Measurements from ENCODE around the gene SOD3.

Gene SOD3

DNA sequence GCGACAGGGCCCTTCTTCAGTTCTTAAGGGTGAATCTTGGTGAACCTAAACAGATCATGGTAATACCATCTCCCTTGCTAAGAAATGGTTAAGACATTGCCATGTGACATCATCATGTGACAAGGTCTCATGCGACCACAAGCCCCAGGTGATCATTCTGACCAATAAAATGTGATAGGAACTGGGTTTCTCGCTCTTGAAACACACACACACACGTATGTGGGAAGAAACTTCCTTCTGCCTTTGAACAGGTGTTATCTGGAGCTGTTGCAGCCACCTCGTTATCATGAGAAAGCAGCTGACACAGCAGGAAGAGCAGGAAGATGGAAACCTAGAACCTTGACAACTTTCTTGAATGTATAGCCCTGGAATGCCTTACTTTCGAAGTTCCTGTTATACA is 10.2 kb downstream of the SOD3 start:
- DNase-seq = no peak

DNA sequence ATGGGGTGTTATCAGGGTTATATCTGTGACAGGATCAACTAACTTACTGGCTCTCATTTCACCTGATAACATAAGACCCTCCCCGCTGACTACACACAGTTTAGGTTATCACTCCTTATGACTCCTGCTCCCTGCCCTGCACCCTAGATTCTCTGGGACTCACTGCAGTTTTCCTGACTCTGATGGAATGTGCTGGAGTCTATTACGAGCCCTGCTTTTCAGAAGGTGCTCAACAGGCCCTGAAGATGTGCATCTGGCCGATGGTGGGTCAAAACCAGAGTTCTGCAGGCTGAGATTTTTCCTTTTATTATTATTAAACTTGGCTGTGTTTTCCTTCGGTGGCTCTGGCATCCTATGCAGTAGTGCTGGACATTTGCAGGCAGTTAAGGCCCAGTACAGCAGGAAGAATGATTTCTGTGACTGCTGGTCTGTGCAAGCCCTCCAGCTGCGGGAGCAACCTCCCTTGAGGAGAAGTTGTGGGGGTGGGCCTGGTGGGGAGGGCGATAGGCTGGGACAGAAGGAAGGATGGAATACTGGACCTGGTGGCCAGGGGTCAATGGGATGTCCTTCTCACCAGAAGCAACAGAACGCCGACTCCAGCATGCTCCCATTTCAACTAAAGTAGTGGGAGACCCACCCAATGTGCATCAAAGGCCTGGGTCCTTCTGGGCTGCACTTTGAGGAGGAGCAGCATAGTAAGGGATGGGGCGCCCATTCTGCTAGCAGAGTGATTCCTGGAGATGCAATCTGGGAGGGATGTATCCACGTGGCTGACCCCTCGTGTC is 11.0 kb downstream of the SOD3 start:
- DNase-seq = no peak

DNA sequence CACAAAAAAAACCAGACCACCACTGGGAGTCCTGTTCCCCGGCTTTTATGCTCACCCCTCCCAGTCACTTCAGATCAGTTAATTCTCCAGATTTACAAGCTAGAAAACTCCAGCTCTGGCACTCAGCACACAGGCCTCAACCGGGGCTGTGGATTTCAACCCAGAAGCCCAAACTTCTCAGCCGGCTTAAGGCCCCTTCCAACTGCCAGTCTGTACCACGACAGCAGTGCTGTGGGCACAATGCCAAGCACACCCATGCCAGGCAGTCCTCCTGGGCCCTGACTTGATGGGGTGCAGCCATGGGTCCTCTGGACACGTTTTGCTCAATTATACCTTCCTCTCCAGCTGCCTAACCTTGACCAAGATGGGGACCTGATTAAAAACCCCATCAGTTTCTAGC is 12.2 kb downstream of the SOD3 start:
- DNase-seq = no peak

DNA sequence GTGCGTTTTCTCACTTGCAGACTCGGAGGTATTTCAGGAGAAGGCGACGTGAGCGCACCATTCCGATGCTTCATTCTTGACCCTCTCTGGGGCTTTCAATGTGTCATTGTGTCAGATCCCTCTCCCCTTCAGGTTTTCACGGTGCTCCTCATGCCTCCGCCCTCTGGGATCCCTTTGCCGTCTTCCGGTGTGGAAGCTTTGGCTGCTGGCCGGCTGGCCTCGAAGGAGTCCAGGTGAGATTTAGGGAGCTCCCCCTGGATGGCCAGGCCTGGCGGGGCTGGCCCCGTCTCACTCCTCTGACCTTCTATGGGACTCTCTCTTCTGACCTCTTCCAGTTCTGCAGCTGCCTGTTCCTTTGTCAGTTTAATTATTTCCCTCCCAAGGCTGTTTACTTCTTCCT is 12.9 kb downstream of the SOD3 start:
- DNase-seq = no peak

DNA sequence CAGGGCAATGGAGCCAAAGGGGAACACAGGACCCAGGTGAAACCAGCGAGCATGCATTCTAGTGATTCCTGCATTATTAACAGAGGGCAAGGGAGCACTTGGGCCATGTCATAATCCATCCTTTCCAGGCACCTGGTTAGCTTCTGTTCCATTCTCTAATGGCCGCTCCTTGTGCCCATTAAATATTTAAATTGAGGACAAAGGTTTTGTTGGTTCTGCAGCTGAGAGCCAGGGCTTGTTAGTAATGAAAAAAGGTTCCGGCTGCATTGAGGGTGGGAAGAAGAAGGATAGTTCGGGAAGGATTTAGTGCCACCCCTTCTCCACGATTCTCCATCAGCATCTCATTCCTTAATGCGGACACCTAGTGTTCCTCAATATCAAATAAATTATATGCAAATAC is 13.6 kb downstream of the SOD3 start:
- DNase-seq = no peak

DNA sequence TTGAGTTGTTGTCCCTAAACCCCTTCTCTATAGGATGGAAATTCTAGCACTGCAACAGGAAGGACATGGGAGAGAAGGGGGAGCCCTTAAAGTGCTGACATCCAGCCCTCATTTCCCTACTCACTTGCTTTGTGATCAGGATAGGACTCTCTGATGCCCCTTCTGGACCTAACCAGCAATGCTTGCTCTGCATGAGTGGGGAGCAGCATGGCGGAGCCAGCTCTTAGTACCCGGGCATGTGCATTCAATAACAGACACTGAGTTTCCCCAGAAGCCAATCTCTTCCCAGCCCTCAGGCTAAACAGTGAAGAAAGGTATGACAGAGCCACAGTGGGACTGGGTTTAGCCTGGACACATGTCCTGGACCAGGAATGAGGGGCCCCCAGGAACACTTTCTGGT is 14.0 kb downstream of the SOD3 start:
- no peak for DNase-seq

DNA sequence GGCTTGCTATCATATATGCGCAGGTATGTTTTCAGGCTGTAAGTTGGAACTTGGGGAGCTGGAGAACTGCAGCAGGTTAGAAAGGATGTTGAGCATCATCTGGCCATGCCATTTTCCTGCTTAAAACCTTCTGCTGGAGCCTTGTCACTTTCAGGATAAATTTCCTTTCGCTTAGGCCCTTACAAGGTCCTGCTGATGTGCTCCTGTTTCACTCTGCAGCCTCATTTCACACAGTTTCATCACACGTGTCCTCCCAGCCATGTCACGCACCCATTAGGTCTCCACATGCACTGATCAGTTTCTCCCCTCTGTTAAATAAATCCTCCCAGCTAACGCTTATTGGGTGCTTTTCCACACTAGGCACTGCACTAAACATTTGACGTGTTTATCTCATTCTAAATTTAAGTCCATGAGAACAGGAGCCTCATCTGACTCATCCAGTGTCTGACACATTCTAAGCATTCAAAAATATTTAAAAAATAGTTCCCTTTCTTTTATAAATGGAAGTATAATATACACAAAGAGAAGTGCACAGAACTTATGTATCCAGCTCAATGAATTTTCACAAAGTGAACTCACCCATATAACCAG is 14.5 kb downstream of the SOD3 start:
- no peak for DNase-seq

DNA sequence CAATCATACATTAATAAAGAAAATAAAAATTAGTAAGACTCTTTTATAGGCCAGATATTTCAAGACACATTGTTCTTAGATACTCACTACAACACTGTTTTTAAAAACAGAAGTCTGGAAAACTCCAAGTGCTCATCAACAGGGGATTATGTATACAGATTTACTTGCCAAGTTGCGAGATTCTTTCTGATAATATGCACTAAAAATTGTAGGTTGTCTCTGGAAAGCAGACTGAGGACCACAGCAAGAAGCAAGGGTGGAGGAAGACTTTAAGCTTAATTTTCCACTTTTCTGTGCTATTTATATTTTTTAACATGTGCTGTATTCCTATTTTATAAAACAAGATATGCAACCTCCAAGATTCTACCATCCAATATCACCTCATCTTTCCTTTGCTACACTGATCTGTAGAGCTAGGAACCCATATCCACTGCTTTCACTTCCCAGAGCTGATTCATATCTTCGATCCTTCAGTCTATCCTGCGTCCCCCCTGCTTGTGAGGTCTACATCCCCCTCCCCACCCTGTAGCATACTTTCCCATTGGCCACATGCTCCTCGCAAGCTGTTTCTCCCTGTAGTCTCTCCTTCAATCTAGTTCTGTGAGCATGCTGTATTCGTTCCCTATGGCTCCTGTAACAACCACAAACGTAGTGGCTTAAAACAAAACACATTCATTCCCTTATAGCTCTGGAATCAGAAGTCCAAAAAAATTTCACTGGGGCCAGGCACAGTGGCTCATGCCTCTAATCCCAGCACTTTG is 15.7 kb downstream of the SOD3 start:
- DNase-seq = no peak

DNA sequence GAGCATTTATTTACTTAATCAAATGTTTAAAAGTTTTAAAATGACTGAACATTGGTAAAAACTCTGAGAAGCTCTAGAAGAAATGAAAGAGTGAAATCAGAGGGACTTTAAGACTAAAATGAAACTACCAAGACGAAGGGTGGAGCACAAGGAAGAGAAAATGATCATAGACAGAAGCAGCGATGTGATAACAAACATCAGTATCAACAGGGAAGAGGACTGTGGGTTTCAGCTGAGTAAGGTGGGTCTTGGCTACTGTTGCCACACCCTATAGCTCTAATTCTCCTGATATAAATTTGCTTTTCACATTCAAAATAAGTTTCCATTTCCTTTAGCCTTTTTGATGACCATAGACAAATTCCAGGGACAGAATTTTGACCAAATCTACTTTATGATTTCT is 18.4 kb downstream of the SOD3 start:
- DNase-seq = no peak

DNA sequence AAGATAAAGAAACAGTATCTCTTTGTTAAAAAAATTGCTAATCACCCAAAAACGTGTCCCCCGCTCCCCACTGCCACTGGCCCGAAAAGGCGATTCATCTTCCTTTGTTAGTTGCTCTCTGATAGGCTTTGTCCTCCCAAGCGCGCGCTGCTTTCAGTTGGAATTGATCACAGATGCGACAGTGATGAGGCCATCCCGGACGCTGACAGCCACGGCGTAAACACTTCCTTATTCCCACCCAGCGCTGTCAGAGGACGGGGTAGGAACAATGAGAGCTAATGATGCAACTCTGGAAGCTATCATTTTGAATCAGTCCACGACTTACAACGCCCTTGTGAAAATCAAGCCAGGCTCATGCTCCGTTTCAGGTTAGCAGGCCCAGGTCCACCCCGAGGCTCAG is 21.4 kb downstream of the SOD3 start:
- DNase-seq = no peak

DNA sequence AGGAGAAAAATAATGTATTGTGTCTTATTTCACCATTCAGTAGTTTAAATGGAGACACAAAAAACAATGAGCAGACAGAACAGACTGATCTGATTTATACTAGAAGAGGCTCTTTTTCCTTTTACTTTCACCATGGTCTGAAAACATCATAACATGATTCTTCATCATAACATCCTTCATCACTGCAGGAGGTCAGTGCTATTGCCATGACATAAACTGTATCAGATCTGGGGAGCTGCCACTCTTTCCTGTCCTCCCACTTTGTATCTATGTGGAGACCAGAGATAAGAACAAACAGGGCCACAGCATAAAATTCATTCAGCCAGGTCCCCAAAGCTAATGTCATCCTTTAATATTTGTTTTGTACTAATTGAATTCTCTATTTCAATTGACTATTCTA is 25.2 kb downstream of the SOD3 start:
- DNase-seq = no peak

DNA sequence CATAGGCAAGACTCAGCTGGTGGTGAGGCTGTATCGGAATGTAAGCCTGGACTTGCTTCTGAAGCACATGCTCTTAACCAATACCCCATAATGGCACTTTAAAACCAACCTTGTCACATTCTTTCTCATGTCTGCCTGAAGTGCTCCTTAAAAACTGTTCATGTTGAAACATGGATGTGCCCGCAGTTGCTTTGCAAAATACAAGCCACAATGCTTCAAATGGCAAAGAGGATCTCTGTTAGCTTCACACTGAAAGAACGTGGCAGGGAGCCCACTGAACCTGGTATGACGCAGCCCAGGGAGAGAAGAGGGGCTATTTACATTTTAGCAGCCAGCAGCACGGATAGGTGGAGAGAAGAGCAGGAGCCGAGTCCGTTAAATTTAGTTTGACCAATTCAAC is 29.3 kb downstream of the SOD3 start:
- no peak for DNase-seq

DNA sequence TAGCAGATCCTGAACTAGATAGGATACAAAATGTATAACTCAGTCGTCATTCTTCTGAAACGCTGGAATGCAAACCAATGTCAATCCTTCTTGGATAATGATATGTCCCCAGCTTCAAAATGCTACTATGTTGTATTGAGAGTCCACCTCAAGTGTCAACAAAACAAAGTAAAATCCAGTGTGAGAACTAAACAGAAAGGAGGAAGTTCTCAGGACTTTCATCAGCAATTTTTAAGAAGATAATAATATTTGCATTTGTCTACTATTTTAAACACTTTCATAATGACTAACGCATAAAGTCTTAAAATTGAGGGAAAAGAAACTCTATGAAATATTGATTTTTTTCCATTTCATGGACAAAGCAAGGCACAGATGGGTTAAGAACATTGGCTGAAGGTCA is 36.3 kb downstream of the SOD3 start:
- no peak for DNase-seq

DNA sequence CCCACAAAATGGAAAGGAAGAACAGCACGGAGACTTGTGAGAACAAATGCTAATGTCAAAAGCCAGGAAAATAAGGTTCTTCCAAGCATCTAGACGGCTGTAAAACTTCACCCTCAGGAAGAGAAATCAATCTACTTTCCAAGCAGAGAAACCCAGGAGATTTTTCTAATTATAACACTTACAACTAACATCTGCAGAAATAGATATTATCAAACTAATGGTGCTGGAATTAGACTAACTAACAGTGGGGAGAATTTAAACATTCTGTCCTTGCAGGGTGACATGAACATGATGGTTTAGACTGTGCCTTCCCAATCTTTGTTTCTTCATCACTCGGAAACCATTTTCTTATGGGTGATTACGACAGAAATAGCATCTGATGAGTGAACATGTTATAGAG is 40.3 kb downstream of the SOD3 start:
- DNase-seq = no peak

DNA sequence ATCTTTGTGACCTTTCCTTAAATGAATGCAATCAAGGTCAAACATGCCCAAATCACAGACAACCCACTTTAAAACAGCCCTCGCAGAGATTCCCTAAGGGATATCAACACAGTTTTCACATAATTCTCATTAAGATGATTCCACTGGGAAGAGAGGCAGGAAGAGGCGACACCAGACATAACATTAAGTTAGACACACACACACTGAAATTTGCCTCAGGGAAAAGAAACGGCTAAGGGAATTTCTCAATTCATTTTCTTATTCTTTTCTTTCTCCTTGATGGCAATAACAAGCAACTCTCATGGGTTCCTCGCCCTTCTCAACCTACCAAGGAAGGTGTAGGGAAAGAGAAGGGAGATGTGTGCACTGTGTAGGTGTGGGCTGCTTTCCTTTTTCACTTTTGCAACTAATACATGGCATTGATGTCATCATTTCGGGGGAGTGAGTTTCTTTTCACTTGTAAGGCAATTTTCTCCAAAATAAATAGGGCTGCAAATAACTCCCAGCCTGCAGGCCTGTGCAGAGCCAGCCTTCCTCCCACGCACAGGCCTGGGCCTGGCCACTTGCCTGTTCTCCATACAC is 41.4 kb downstream of the SOD3 start:
- no peak for DNase-seq

DNA sequence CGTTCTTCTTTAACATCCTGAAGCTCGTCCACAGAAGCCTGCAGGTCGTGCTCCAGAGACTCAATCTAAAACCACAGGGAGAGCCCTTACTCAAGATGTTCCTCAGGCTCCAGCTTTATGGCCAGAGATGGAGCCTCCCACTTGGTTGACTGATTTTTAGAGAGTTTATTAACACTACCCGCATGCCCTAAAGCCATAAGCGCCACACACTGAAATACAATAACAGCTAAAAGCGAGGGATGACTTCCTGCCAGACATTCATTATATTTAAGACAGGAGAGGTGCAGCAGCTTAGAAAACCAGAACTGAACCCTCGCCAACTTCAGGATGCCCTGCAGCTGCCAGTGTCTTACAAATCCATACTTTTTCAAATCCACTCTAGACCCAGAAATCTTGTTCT is 42.0 kb downstream of the SOD3 start:
- DNase-seq = no peak

DNA sequence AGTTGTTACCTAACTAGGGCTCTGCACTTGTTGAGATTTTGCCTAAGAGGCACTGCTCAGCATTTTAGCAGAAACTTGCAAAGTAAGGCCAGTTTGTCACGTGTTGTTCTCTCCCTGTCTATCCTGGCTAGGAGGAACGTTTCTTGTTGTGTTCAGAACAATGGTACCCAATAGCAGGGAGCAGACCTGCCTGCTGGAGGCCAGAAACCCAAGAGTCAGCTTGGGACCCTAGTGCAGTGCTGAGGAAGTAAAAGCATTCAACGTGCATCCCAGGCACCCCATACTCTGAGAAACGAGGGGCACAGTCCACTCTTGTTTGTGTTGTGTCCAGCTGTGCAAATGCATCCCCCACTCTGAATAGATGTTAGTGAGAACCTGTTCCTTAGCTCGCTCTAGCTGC is 42.4 kb downstream of the SOD3 start:
- DNase-seq = no peak

DNA sequence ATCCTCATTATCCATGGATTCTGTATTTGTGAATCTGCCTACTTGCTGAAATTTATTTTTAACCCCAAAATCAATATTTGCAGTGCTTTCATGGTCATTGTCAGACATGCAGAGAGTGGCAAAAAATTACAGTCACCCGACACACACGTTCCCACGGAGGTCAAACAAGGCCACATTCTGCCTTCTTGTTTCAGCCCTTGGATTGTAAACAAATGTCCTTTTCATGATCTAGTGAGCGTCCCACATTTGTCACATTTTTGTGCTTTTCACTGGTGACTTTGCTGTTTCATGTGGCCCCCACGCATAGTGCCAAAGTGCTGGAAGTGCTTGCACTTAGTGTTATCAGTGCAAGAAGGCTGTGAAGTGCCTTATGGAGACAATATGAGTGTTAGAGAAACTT is 45.0 kb downstream of the SOD3 start:
- DNase-seq = no peak

DNA sequence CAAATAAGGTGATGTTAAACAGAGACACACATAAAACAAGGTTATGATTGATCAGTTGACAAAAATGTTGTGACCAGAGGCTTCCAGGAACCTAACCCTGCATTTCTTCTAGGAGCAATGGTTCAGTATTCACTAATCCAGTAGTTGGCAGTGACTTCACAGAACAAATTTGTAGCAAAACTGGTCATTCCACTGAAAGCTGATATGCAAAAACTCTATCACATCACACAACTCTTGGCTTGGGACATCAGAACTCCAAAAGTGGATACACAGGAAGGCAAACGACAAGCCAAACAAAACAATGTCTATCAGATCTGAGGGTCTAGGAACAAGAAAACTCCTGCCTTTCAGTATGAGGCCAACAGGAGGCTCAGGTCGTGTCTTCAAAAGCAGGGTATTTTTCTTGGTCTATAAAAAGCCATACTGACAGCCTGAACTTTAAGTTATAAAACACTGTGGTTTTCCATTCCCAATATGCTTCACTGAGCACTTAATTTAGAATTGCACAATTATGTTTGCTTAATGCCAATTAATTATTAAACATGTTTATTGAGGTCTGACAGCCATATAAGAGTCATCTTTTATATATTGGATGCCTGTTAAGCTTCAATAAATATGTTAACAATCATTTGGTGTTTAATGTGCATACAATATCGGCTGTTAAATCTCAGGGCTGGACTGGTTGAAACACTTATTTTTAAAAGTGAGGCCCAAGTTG is 45.6 kb downstream of the SOD3 start:
- no peak for DNase-seq

DNA sequence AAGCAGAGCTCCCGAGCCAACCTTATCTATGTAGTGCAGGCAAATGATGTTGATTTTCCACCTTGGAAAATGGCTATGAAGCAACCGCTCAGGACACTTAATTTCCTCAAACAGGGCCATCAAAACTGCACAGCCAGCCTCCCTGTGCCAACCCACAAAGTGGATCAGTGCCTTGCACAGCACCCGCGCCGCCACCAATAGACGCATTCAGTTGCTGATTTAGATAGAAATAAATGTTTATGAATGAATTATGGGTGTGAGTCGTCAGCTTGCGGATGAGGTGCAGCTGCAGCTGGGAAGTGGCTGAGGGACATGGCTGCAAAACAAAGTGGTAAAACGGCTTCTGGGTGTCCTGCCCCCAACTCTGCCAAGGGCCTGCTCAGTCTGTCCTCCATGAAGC is 47.0 kb downstream of the SOD3 start:
- DNase-seq = no peak

DNA sequence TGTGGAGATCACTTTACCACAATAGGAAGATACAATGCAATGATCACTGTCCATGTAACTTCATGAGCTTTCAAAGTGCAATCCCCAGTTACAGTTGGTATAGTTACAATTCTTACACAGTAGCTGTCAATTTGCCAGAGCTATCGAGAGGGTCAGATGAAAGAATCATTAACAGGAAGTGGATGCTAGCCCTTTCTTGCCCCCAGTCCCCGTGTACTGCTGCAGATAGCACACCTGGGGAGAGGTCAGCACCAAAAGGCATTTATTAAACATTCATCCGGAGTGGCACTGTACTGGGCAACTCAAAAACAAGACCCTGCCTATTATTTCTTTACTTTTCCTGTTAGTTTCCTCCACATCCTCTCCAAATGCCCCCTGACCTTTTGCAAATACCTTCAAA is 47.7 kb downstream of the SOD3 start:
- no peak for DNase-seq

DNA sequence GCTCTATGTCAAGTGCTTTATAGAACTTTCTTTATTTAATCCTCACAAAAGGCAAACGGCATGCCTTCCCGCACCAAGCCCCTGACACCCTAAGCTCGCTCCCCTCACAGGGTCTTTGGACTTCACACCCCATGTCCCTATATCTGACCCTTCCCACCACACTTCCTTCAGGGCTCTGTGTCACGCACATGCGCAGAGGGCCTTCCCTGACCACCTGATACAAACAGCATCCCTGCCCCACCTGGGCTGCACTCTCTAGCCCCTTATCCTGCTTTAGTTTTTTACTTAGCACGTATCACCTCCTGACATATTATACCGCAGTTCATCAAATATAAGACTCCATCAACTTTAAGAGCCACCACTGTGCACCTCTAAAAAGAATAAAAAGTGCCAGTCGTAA is 49.8 kb downstream of the SOD3 start:
- DNase-seq = no peak

DNA sequence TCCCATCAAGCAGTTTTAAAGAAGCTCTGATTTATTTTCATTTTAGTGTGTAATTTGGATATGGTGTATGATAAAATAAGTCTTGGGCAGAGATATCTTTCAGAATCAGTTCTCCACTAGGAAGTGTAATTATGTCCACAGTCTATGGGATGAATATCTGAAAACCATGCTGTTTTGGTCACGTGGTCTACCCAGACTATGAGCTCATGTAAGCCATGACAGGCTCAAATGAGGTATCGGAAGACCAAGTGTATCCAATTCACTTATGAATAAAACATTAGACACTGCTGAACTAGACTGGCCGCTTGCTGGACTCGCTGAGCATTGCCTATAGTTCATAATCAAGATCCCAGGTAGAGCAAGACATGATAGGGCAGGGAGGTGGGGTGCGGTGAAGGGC is 50.5 kb downstream of the SOD3 start:
- no peak for DNase-seq

Measured in stimulated activated CD4-positive, alpha-beta T cell treated with anti-CD3 and anti-CD28 coated beads, Interleukin-12 subunit alpha, Interleukin-12 subunit beta, amount 100 ng/mL, for 4 hours (primary cell).